ENCODE results near the gene MEGF9. TPM values are rescaled to one million over a fixed set of nuclear protein-coding genes. Genes with fewer than 3 reads are reported as not detected.

The MEGF9 gene
- polyA plus RNA-seq, 1 donor (not counting 4 experiments of a cell fraction or from before 2014, with no cell fraction given) = 11.2 TPM

- TF ChIP-seq EZH2 (IDR thresholded peaks at IDR 0.05; ENCODE audit: low read length) (no peak), CTCF (optimal IDR thresholded peaks at IDR 0.05 in 1 of 3, IDR thresholded peaks at IDR 0.05 in 1 of 3, conservative IDR thresholded peaks at IDR 0.05 in 1 of 3; ENCODE audit: extremely low read depth in 1 of 3, insufficient read depth in 2 of 3, low read length in 3 of 3) (no peak)
- Histone ChIP-seq H4K20me1 (ENCODE audit: control insufficient read depth, extremely low read depth, insufficient read depth, low read length) (no peaks in the 10 kb centered on the region), H3K9ac (ENCODE audit: control insufficient read depth, extremely low read depth, insufficient read depth, low read length) (no peak overlapping the region), H3K27me3 (ENCODE audit: control insufficient read depth, extremely low read depth, insufficient read depth, low read length) (no peaks in the 10 kb centered on the region), H3K79me2 (ENCODE audit: control insufficient read depth, insufficient read depth, low read length) (peaks cover 22% of the 10 kb centered on the region), H3K9me1 (ENCODE audit: control insufficient read depth, extremely low read depth, insufficient read depth, low read length) (no peaks in the 10 kb centered on the region), H3K9me3 (ENCODE audit: control insufficient read depth, low read depth, low read length) (no peaks in the 10 kb centered on the region), H3K4me3 (ENCODE audit: control insufficient read depth in 2 of 3, extremely low read depth in 1 of 3, insufficient read depth in 2 of 3, low read depth in 1 of 3, low read length in 3 of 3) (no peak overlapping the region), H2AFZ (ENCODE audit: control insufficient read depth, low read length) (no peak overlapping the region), H3K4me2 (ENCODE audit: control insufficient read depth, extremely low read depth, insufficient read depth, low read depth, low read length) (no peak overlapping the region), H3K36me3 (ENCODE audit: control insufficient read depth in 2 of 2, extremely low read depth in 1 of 2, insufficient read depth in 2 of 2, low read length in 2 of 2) (peaks cover 1 to 16% of the 10 kb centered on the region in 2 experiments), H3K4me1 (ENCODE audit: control insufficient read depth, extremely low read depth, insufficient read depth, low read length) (peaks cover 5% of the 10 kb centered on the region), H3K27ac (ENCODE audit: control insufficient read depth, insufficient read depth, low read length) (no peak overlapping the region)
- dilution Hi-C loops (cut with MboI; ENCODE audit: extremely low pct_ligation_motif_present, low sequenced_read_pairs) = no loop called here
- no peak for FAIRE-seq
- DNase-seq (ENCODE audit: low read depth, low spot score) = no peak
Observed at GRCh38 chr9:120559546-120559945, 154.7 kb downstream of the MEGF9 start.

GRCh38 chr9:120558454-120558853 lies 155.8 kb downstream of the MEGF9 start:
- no peak for TF ChIP-seq CTCF (optimal IDR thresholded peaks at IDR 0.05 in 1 of 3, IDR thresholded peaks at IDR 0.05 in 1 of 3, conservative IDR thresholded peaks at IDR 0.05 in 1 of 3; ENCODE audit: extremely low read depth in 1 of 3, insufficient read depth in 2 of 3, low read length in 3 of 3)
- no peak for TF ChIP-seq EZH2 (IDR thresholded peaks at IDR 0.05; ENCODE audit: low read length)
- no peaks in the 10 kb centered on the region for H3K9me3 ChIP-seq (ENCODE audit: control insufficient read depth, low read depth, low read length)
- no peaks in the 10 kb centered on the region for H4K20me1 ChIP-seq (ENCODE audit: control insufficient read depth, extremely low read depth, insufficient read depth, low read length)
- dilution Hi-C loops (cut with MboI; ENCODE audit: extremely low pct_ligation_motif_present, low sequenced_read_pairs) = no loop called here
- no peak for FAIRE-seq
- peaks cover 1 to 16% of the 10 kb centered on the region in 2 experiments for H3K36me3 ChIP-seq (ENCODE audit: control insufficient read depth in 2 of 2, extremely low read depth in 1 of 2, insufficient read depth in 2 of 2, low read length in 2 of 2)
- H3K4me2 ChIP-seq (ENCODE audit: control insufficient read depth, extremely low read depth, insufficient read depth, low read depth, low read length) = no peak overlapping the region
- H2AFZ ChIP-seq (ENCODE audit: control insufficient read depth, low read length) = no peak overlapping the region
- peaks cover 23% of the 10 kb centered on the region for H3K79me2 ChIP-seq (ENCODE audit: control insufficient read depth, insufficient read depth, low read length)
- H3K9me1 ChIP-seq (ENCODE audit: control insufficient read depth, extremely low read depth, insufficient read depth, low read length) = no peaks in the 10 kb centered on the region
- H3K27me3 ChIP-seq (ENCODE audit: control insufficient read depth, extremely low read depth, insufficient read depth, low read length) = no peaks in the 10 kb centered on the region
- no peak overlapping the region for H3K9ac ChIP-seq (ENCODE audit: control insufficient read depth, extremely low read depth, insufficient read depth, low read length)
- H3K27ac ChIP-seq (ENCODE audit: control insufficient read depth, insufficient read depth, low read length) = no peak overlapping the region
- no peak for DNase-seq (ENCODE audit: low read depth, low spot score)
- H3K4me1 ChIP-seq (ENCODE audit: control insufficient read depth, extremely low read depth, insufficient read depth, low read length) = peaks cover 5% of the 10 kb centered on the region
- no peak overlapping the region for H3K4me3 ChIP-seq (ENCODE audit: control insufficient read depth in 2 of 3, extremely low read depth in 1 of 3, insufficient read depth in 2 of 3, low read depth in 1 of 3, low read length in 3 of 3)

Measured in keratinocyte (primary cell).